Middle frontal gyrus (tissue), 1 donor: ENCODE measurements around the gene LPA.

Experiments
- DNase-seq: peaks from one replicate; pipeline ENCODE4 v3.0.0-alpha.2; 2015; ENCODE audit warnings: low spot score; ENCODE audit errors: extremely low spot score

Gene LPA

DNA sequence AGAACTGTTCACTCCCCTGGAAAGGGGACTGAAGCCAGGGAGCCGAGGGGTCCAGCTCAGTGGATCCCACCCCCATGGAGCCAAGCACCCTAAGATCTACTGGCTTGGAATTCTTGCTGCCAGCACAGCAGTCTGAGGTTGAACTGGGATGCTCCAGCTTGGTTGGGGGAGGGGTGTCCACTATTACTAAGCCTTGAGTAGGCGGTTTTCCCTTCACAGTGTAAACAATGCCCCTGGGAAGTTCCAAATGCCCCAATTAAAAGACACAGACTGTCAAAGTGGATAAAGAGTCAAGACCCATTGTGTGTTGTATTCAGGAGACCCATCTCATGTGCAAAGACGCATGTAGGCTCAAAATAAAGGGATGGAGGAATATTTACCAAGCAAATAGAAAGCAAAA, 150.2 kb downstream of the LPA start:
- DNase-seq = no peak

DNA sequence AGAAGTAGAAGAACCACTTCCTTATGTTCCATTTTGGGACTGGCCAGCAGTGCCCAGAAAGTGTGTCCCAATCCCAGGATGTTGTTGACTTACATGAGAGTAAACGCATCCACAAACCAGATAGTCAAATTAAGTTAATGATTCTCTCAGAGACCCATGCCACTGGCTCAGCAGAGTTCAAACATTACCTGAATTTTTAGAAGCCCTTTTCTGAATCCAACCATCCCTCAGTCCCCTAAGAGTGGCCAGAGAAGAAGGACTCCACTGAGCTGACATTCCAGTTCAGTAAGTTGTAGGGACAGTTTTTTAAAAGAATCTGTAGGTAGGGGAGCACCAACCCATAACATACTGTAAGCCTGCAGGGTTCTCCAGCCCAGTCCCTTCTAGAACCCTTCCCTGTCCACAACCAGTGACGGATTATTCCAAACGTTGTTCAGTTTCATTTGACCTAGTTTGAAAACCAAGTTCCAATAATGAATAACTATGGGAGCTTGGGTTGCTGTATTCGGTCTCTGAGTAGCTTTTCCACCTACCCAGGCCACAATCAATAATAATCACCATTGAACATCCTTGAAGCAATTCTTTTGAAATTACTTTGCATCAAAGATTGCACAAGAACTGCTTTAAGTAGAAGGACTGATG, 153.0 kb downstream of the LPA start:
- no peak for DNase-seq

DNA sequence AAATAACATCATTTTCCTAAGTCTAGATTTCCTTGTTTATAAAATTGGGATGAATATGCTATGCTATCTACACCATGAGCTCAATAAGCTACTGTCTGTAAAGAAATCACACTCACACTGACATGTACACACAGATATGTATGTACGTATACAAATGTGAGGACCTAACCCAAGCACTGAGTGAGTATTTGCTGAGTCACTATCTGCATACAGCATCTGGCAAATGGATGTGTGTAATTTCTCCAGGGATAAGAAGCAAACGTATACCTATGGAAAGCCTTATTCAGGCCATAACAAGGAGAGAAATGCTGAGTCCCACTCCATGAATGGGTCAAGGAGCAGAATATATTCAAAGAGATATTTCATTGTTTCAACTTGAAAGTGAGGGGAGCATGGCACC, 153.9 kb downstream of the LPA start:
- DNase-seq = no peak

DNA sequence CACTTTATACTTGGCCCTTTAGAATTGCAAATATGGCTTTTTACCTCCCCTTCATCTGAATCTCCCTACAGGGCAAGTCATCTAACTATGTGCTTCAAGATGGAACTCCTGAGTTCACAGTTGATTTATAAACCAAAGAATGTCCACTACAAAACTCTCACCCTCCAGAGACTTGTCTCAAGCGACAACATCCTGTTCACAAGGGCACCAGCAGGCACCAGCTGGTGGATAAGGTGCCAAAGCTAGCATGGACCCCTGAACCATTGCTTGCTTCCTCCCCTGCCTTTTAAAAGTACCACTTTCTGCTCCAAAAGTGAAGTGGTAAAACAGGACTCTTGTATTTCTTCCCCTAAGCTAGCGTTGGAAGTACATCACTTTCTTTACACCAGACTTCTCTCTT, 154.5 kb downstream of the LPA start:
- no peak for DNase-seq

DNA sequence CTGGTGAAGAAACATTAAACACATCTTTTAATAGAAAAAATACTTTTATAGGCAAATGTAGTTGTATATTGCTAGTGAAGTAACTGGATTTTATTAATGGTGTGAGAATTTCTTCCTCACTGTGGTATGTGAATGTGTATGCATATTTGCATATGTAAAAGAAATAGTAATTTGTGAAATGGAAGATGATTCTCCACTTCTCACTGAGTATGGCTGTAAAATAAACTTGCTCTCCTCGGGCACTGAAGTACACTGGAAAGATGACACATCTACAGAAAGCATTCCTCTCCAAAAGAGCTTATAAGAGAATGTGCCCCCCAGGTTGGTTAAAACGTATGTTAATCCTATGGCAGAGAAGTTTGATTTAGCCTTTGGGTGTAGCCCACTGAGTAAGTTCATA, 155.5 kb downstream of the LPA start:
- DNase-seq = no peak

DNA sequence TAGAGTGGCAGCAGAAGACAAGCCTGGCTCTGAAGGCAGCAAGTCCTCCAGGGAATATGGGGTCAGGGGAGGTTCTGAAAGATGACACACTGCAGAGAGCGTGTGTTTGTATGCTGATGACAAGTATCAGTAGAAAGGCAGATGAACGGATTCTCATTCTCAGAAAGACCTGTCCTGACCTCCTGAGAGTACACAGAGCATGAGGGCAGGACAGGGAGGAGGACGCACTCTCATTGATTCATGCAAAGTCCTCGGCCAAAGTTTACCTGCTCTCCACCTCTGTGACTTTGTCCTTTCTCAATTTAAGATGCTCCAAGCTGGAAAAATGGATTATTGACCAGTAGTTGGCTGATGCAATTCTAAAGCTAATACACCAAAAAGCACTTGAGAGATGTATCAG, 156.7 kb downstream of the LPA start:
- DNase-seq = no peak

DNA sequence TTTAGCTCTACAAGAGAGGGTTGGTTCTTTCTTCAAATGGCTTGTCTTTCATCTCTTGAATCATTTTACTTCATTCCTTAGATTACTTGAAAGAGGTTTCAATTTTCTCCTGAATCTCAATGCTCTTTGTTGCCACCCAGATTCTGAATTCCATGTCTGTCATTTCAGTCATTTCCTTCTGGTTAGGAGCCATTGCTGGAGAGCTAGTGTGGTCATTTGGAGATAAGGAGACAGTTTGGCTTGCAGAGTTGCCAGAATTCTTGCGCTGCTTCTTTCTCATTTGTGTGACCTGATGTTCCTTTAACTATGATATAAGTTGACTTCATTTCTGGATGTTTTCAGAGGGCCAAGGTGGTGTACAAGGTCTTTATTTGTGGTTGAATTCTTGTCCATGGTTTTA, 158.1 kb downstream of the LPA start:
- no peak for DNase-seq

DNA sequence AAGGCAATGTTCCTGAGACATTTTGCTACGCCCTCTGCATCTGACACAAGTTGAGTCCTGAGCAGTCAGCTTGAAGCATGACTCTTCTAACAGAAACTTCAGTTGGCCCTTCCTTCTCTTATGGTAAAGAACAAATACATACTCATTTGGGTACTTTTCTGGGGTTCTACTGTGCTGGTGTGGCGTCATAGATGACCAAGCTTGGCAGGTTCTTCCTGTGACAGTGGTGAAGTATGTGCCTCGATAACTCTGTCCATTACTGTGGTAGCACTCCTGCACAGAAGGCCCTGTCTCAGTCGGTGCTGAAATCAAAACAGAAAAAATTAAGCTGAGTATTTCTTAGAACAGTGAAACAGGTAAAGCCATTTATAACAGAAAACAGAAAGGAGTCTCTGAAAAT, 163.4 kb downstream of the LPA start:
- no peak for DNase-seq

DNA sequence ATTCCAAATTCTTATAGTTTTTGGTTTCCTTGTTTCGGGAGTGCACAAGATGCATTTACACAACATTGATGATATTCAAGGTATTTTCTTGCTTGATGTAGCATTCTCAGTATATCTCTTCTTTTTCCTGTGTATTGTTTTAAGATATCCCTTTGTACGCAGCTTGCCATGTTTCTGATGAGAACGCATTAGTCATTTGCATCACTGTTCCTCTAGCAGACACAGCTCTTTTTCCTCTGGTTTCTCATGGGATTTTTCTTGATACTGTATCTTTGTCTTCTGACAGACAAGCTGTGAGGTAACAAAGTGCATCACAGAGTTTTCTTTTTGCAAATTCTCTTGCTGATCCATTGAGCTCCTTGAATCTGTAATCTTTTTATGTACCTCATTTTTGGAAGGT, 169.5 kb downstream of the LPA start:
- DNase-seq = no peak

DNA sequence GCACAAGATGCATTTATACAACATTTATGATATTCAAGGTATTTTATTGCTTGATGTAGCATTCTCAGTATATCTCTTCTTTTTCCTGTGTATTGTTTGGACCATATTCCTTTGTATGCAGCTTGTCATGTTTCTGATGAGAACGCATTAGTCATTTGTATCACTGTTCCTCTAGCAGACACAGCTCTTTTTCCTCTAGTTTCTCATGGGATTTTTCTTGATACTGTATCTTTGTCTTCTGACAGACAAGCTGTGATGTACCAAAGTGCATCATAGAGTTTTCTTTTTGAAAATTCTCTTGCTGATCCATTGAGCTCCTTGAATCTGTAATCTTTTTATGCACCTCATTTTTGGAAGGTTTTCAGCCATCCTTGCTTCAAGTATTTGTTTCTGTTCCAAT, 175.0 kb downstream of the LPA start:
- DNase-seq = no peak

DNA sequence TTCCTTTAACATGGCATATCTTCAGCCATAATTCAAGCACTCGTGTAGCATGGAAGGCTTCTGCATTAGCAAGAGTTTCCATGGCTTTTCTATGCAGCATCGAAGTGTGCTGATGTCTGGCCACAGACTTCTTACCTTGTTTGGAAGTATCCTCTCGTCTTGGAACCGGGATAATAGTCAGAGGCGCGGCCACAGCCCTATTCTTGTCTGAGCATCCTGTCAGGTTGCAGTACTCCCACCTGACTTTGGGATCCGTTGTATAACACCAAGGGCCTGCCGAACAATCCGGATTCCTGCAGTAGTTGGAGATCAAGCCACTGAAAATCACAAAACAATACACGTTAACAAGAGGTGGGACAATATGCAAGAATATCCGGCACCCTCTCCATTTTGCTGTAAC, 177.0 kb downstream of the LPA start:
- DNase-seq = no peak
